GM19328 (cell line): ENCODE measurements around the gene PDCD6IP.

Experiments
- ATAC-seq: cut with Tn5 transposase; IDR thresholded peaks from one replicate; pipeline ENCODE4 v1.9.1; 2021; ENCODE audit warnings: mild to moderate bottlenecking, moderate library complexity; ENCODE audit not compliant: unreplicated experiment

The PDCD6IP gene

DNA sequence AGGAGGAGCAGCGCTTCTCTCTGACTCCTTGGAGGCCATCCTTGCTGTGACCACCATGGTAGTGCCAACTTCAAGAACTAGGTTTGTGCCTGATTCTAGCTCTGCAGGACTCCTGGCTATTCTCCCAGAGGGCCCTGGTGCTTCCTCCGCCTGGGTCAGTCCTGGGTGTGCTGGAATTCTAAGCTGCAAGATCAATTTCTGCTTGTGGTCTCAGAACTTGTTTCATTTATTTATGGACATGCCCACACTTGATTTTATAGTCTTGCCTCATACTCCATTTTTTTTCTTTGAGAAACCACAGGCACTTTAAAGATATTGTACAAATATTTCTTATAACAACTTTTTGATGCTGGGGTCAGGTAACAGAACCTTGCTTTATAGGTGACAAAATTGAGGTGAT is 87.6 kb downstream of the PDCD6IP start:
- ATAC-seq = no peak

DNA sequence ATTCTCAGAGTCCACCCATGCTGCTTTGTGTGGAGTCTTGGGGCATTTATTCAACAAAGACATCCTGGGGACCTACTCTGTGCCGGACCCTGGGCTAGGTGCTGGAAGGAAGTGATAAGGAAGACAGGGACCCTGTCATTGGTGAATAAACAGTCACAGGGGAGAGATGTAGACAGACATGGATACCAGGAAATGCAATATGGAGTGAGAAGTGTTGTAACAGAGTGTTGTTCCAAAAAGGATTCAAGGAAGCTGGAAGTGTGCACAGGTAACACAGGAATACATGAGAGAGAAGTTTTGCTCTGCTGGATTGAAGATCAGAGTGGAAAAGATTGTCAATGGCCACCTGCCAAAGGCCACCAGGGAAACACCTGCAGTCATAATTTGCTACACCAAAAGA is 89.0 kb downstream of the PDCD6IP start:
- ATAC-seq = no peak

DNA sequence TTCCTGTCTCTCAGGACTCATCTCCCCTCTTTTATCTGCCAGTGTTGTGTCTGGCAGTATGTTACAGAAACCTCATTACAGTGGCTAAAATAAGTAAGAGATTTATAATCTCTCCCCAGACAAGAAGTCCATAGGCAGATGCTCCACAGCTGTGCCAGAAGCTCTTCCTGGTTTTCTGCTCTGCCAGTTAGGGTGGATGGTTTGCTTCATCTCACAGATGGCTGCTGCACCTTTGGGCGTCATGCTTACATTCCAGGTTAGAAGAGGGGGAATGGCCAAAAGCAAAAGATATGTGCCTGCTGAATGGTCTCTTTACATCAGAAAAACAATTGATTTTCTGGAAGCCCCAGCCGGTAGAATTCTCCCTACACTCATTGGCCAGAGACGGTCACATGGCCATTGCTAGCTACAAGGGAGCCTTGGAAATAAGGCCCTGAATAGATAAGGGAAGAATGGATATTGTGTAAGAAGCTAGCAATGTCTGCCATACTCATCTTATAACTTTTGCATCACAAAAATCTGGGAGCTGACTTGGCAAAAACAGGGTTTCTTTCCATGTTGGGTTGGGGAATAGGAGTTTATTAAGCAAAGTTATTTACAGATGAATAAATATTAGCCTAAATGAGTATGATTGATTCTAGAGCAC is 91.1 kb downstream of the PDCD6IP start:
- ATAC-seq = no peak

DNA sequence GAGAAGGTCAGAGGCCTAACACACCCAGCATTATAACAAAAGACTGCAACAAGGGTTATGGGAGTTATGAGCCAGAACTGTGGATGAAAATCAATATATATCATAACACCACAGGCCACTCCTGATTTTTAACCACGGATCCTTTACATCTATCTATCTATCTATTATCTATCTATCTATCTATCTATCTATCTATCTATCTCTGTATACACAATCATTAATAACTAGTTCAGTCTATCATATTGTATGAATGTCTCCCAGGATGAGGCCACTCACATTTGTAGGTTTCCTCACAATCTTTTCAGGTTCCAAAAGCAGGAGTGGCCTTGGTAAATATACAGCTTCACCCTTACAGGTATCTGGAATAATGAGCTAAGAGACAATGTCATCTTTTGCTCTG is 94.2 kb downstream of the PDCD6IP start:
- ATAC-seq = no peak

DNA sequence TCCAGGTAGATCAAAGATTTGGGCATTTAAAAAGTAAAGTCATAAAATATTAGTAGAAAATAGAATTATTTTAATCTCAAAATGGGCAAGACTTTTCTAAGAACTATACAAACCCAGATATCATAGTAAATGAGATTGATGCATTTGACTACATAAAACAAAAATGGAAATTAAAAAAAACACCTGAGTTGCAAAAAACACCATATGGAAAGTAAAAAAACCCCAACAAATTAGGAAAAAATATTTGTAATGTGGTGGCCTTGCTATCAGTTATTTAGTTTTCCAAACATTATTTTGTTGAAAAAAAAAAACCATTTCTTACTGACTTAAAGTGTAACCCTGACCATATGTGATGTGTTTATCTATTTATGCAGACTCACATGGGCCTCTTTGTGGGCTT is 97.2 kb downstream of the PDCD6IP start:
- no peak for ATAC-seq

DNA sequence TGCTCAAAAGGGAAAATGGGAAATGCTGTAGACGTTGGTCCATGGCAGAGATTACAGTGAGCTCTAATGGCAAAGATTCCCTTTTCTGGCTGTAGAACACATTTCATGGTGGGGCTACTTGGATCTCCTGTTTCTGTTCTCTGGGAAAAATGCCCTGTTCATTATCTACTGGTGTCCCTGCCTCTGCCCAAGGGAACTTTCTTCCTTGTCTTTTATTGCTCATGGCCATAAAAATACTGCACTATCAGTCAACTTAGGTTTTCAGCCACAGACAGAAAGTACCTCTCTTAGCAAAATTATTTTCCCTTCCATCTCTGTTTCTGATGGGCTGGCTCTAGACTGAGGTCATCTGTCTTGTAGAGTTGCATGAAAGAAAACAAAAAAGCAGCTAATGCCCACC is 98.9 kb downstream of the PDCD6IP start:
- ATAC-seq = no peak

DNA sequence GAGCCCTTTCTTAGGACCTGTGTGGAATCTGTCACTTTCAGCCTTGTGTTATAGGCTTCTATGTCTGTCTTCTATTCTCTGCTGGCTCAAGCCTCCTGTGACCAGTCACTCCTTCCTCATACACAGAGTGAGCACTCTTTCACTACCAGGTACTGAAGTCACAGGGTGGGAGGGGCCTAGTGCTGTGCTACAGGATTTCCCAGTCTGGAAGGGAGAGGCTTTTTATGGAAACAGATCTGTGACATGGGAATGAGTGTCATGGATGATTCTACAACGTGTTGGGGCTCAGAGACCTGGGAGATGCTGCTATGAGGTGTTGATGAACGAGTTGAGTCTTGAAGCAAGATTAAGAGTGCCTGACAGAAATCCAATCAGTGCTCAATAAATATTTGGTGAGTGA is 100.5 kb downstream of the PDCD6IP start:
- ATAC-seq = no peak

DNA sequence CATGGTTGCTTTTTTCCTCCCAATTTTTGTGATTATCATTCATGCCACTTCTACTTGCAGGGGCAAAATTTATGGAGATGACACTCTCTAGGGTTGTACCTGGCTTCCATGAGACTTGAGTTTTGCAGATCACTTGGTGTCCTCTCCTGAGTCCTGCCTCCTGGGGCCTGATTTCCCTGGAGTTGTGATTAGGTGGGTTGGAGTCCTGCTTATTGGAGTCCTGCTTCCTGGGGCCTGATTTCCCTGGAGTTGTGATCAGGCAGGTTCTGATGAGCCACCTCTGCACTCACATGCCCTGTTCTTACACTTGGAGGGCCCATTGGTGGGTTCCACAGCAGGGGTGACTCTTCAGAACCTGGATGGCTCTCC is 102.0 kb downstream of the PDCD6IP start:
- no peak for ATAC-seq

DNA sequence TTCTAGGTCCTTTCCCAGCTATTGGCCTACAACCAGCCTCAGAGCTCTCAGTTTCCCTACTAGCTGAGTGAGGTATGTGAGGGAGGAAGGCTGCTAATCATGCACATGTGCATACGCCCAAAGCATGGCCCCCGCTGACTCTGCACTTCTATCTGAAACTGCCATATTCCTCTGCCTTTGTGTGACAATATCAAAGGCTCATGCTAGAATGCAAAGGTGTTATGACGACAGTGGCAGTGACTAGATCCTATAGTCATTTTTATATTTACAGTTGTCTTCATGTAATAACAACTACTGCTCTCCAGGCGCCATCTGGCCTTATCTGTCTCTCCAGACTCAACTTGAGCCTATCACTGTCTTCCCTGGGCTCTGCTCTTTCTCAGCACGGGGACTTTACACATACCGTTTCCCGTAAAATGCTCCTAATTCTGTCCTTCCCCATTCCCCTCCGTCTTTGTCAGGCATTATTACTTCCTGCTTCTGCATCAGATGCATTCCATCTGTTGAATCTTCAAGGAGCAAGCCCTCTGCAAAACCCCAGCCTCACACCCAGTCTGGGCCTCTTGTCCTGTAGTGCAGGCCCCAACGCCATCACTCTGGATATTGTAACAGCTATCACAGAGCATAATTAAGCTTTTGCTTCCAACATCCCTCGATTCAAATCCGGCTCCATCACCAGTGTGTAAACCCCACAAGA is 102.5 kb downstream of the PDCD6IP start:
- no peak for ATAC-seq

DNA sequence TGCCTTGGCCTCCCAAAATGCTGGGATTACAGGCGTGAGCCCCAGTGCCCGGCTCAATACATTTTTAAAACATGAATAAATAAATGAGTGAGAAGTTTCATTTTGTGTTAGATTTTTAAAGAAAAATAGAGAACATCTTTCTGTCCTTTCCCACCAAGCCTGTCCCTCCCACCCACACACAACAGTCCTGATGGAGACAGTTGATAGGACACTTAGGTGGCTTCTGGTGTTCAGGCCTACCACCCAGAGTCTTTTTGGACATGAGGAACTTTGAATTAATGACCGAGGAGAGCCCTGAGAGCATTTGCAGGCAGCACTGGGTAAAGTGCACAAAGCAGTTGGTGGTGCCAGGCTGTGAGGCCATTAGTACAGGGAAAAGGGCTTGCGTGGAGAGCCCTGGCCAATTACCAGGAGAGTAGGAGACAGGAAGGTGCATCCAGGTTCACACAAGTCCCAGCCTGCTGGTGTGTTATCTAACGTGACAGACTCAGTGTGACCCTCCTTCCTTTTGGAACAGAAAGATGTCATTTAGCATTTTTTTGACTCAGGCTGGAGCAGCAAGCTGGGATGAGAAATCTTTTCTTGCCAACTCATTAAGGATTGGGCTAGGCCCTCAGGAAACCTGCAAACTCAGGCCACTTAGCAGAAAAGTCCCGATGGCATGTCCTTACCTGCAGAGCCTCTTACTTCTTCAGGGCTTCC is 103.6 kb downstream of the PDCD6IP start:
- no peak for ATAC-seq

DNA sequence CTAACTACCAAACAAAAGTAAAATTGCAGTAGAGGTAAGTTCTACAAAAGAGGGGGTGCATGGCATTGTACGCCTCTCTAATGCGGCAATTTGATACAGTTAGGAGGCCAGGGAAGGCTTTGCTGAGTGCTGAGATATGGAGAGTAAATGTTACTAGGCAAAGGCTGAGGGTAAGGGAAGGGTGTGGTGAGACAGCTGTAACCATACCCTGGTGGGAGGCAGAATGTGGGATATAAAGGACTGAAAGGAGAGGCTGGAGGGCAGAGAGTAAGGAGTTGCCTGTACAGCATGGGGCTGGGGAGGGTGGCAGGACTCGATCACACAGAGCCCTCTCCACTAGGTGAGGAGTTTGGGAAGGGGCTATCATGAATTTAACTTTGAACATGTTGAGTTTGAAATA is 106.3 kb downstream of the PDCD6IP start:
- ATAC-seq = no peak

DNA sequence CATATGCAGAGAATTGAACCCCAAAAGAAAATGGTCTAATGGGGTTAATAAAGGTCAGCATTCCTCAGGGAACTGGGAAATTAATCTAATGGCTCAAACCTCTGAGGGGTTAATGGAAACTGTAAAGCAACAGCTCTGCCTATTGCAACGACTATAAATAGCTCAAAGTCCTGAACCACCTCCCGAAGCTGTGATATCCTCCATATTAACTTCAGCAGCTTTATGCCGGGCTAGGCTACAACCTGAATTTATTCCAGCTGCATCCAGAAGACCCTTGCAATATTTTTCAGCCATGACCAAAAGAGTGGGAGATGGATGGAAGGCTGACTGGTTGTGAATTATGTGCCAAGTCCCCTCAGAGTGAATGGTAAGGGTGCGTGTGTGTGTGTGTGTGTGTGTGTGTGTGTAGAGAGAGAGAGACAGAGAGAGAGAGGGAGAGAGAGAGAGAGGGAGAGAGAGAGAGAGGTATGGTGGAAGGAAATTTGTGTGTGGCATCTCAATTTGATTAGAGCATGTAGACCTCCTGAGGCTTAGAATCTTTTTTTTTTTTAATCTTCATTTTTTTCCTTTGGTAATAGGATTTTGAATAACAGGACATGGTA is 109.9 kb downstream of the PDCD6IP start:
- ATAC-seq = no peak

DNA sequence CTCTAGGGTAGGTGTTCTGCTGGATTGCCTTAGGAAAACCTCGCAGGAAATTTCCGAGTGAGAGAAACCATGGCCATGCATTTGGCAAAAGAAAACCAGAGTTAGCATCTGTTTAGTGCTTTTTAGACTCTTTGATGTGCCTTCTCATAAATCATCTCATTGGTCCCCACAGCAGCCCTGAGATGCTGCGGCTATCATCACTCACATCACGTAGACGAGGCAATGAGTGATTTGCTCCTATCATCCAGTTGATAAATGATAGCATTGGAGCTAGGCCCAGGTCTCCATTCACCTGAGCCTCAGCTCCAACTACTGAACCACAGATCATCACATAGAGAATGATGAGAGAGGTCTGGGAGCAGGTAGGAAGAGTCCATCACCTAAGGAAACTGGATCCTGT is 111.1 kb downstream of the PDCD6IP start:
- ATAC-seq = no peak

DNA sequence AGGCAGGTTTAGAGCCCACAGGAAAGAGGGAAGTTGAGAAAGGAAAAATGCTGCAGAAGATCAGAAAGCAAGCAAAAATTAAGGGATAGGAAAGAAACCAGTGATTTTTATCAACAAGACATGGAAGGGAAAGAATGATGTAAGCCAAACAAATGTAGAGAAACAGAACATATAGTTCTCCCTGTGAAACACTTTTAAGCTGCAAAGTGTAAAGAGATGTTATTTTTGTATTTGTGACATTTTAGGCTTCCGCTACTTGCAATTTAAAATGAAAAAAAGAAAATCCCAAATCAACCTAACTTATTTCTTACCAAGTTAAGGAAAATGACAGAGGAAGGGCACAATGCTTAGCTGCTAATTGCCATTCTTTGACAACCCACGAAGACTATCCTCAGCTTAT is 111.6 kb downstream of the PDCD6IP start:
- ATAC-seq = no peak

DNA sequence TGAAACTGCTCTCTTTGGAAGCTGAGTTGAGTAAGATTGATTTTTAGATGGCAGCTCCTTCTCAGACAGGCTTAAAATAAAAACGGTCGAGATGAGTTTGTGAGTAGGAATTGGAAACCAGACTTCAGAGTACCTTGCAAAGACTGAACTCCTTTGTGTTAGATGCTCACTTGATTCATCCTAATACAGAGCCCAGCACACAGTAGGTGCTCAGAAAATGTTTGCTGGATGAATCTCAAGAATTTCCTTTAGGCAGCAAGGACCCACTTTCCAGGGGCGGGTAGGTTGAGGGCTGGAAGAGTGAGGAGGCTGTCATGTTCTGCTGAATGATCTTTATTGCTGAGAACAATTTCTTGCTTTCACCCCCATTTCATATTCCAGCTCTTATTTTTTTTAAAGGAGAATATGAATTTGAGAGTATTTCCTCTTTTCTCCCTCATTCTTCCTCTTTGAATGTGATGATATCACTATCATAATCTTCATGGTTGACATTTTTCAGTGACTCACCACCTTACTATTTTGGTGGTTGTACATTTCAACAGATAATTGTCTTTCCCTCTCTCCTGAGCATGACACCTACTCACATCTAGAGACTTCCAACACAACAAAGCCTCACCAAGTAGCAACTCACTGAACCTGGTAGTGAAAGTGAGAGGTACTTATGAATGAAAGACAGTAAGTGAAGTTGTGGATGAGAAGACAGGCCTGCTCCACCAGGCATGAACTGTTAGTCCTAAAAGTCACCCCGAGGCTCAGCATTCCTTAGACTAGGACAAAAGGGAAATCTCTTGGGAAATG is 113.3 kb downstream of the PDCD6IP start:
- no peak for ATAC-seq

DNA sequence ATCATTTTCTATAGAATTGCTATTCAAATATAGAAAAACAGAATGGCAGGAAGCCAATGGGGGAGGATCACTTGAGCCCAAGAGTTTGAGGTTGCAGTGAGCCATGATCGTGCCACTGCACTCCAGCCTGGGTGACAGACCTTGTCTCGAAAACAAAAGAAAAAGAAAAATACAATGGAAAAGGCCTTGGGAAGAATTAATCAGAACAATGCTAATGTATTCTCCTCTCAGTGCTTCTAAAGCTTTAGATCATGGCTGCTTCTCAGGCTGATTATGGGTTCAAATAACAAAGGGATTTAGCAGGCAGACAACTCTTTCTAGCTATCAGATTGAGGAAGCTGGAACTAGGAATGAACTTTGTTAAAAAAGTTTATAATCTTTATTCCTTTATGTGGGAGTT is 115.8 kb downstream of the PDCD6IP start:
- ATAC-seq = no peak

DNA sequence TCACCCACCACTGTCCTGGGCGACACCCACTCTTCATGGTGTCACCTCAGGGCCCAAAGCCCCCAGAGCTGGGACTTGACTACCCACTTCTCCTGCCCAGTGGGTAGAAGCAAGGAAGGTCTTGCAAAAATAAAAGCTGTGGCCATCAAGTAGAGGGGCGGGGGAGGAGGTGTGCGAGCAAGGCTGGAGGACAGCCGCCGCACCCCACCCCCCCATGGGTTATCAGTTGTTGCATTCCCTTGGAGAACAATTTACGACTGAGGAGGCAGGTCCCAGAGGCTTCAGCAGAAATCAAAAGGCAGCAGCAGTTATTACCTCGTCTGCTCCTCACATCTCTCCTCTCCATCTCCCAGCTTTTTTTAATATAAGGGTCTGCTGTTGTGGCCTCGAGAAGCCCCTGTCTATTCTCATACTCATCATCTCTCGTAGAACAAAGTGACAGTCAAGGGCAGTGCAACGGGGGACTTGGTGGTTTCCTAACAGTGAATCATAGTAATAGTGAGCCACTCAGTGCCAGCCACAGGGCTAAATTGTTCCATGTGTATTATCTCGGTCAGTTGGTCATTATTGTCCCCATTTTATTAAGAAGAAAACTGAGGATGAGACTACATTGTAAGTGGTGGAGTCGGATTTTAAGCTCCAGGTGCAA is 116.4 kb downstream of the PDCD6IP start:
- ATAC-seq = no peak

DNA sequence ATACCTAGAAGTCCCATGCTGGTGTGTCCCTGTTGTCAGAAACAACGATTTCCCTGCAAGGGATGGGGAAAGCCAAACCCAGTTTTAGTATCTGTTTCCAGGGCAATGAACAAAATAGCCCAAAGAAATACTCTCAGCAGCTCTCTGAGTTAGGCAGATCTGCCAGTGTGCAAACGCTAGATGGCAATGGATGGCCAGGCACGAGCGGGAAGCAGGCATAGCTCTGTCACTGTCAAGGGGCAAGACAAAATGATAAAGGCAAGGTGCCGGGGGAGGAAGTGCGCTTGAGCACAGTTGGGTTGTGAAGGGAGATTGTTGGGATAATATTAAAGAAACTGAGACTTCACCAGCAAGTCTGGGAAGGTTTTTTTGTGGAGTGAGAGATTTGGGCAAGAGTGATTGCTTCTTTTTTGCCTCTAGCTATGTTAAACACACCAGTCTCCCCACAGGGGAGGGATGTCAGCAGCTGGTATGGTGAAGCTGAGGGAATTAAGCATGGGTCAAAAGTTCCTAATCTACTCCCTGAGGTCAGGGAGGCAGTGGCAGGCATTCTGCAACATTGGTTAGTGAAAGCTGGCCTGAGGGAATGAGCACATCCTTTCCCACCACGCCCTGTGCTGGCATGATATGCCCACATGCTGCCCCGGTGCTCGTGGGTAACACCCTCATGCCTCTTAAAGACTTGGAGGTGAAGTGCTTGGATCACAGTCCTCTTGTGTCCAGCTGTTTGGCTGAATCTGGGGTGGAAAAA is 117.5 kb downstream of the PDCD6IP start:
- no peak for ATAC-seq

DNA sequence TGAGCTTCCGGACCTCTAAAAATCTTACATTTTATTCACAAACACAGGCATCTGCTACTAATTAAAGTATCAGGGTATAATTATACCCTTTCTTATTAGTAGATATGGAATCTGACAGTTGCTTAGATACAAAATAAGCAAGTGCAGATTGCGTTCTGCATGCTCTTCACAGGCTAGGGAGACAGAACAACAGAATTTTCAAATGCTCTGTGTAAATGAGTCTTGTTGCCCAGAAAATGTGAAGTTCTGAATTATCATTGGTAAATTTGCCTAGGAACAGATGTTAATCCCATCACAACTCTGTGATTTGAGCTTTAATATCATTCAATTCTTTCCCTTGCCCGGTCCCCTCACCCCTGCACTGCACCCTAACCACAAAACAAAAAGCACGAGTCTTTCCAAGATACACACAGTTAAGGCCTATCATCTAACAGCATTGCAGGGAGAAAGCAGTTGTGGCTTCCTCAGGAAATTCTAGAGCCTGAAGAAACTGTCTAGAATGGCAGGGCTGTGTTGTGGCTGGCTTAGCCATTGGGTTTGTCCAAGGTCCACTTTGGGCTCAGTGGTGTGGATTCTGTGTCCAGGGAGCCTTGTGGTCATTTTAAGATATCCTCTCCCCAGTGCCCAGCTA is 119.8 kb downstream of the PDCD6IP start:
- ATAC-seq = no peak
